Measurements from ENCODE around the gene ANOS1. TPM values are rescaled to one million over a fixed set of nuclear protein-coding genes. Genes with fewer than 3 reads are reported as not detected.

ANOS1 gene
- total RNA-seq, 1 experiment from 2014 or later: 0.22 TPM

DNA sequence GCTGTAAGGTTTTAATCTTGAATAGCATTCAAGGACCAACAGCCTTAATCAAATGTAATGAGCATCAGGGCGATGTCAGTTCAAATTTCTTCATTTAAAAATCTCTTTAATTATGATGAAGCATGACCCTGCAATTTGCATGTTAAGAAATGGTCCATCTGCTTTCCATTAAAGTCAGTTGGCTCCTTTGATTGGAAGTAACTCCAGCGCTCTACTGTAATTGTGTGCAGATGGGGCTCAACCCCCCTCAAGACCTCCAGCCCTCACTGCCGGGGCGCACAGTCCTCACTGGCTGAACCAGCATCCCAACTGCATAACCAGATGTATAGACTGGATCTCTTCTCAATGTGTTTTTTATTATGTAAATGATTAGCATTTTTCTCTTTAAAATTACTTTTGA is 140.4 kb downstream of the ANOS1 start:
- CTCF ChIA-PET: no interaction called here
- no TSS peak for BruUV-seq (replicated peaks)
- POLR2A ChIA-PET (ENCODE audit: unreplicated experiment): no interaction called here

DNA sequence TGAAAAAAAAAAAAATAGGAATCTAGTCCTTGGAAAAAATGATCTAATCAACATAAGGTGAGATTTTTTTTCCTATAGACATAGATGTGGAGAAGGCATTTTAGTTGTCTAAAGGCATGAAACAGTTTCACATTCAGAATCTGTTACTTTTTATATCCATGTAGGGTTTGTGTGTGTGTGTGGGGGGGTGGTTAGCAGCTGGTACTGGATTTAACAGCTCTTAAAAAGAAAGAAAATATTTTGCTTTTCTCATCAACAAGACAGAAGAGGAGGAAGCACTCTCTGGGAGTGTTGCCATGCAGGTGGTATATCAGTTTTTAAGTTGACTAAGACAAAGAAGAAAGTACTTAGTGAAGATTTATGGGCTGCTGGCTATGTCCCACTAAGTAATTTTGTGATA is 145.0 kb downstream of the ANOS1 start:
- no peaks in the 10 kb centered on the region for H3K27me3 ChIP-seq (ENCODE audit: insufficient read depth, low read depth)
- H3K4me2 ChIP-seq: no peak overlapping the region
- ChIA-PET POLR2A (ENCODE audit: unreplicated experiment) (no interaction called here), CTCF (no interaction called here)
- H3K27ac ChIP-seq: no peak overlapping the region
- H3K36me3 ChIP-seq (ENCODE audit: low read depth): no peaks in the 10 kb centered on the region
- H3K9me3 ChIP-seq (ENCODE audit: insufficient read depth, low read depth): no peaks in the 10 kb centered on the region
- no peak overlapping the region for H2AFZ ChIP-seq
- intact Hi-C loops (cut with micrococcal nuclease; ENCODE audit: unreplicated experiment): no loop called here
- BruUV-seq (replicated peaks): no TSS peak
- H4K20me1 ChIP-seq (ENCODE audit: insufficient read depth): no peaks in the 10 kb centered on the region
- H3K4me3 ChIP-seq: no peak overlapping the region
- no peaks in the 10 kb centered on the region for H3K79me2 ChIP-seq (ENCODE audit: low read depth)
- no peaks in the 10 kb centered on the region for H3K4me1 ChIP-seq (replicated peaks; ENCODE audit: insufficient read depth)
- H3K9me2 ChIP-seq (ENCODE audit: insufficient read depth): no peaks in the 10 kb centered on the region
- TF ChIP-seq, protein P1, sequence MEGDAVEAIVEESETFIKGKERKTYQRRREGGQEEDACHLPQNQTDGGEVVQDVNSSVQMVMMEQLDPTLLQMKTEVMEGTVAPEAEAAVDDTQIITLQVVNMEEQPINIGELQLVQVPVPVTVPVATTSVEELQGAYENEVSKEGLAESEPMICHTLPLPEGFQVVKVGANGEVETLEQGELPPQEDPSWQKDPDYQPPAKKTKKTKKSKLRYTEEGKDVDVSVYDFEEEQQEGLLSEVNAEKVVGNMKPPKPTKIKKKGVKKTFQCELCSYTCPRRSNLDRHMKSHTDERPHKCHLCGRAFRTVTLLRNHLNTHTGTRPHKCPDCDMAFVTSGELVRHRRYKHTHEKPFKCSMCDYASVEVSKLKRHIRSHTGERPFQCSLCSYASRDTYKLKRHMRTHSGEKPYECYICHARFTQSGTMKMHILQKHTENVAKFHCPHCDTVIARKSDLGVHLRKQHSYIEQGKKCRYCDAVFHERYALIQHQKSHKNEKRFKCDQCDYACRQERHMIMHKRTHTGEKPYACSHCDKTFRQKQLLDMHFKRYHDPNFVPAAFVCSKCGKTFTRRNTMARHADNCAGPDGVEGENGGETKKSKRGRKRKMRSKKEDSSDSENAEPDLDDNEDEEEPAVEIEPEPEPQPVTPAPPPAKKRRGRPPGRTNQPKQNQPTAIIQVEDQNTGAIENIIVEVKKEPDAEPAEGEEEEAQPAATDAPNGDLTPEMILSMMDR (conservative IDR thresholded peaks at IDR 0.05): no peak
- TF ChIP-seq EZH2 (IDR thresholded peaks at IDR 0.05; ENCODE audit: low read depth): no peak
- no peaks in the 10 kb centered on the region for H3F3A ChIP-seq (ENCODE audit: insufficient read depth, low read depth)
- DNase-seq: no peak

More for the DNA sequence above, 140.4 kb downstream of the ANOS1 start:
- TF ChIP-seq, protein P1 (conservative IDR thresholded peaks at IDR 0.05): no peak
- no peak for TF ChIP-seq EZH2 (IDR thresholded peaks at IDR 0.05; ENCODE audit: low read depth)
- Histone ChIP-seq H3K36me3 (ENCODE audit: low read depth) (no peaks in the 10 kb centered on the region), H4K20me1 (ENCODE audit: insufficient read depth) (no peaks in the 10 kb centered on the region), H3K4me3 (no peak overlapping the region), H3K9me2 (ENCODE audit: insufficient read depth) (no peaks in the 10 kb centered on the region), H3K4me1 (replicated peaks; ENCODE audit: insufficient read depth) (no peaks in the 10 kb centered on the region), H3K27ac (no peak overlapping the region), H2AFZ (no peak overlapping the region), H3K27me3 (ENCODE audit: insufficient read depth, low read depth) (no peaks in the 10 kb centered on the region), H3F3A (ENCODE audit: insufficient read depth, low read depth) (no peaks in the 10 kb centered on the region), H3K4me2 (no peak overlapping the region), H3K79me2 (ENCODE audit: low read depth) (no peaks in the 10 kb centered on the region), H3K9me3 (ENCODE audit: insufficient read depth, low read depth) (no peaks in the 10 kb centered on the region)
- no peak for DNase-seq
- intact Hi-C loops (cut with micrococcal nuclease; ENCODE audit: unreplicated experiment): no loop called here

DNA sequence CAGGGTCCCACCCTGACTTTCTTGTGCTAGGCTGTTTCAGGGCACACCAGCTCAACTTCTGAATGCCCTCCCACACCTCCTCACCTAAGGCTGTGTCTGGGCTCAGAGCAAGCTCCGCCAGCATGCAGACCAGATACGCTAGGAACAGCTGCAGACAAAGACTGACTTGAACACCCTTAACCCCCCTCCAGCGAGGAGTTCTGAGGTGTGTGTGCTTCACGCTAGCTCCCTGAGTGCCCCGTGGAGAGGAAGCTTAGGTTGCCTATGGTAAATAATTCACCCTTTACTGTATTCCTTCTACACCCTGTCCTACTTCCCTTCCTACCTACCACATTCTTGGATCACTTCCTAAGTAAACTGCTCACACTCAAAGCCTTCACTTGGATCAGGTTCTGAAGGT is 152.3 kb downstream of the ANOS1 start:
- no peak overlapping the region for H3K27ac ChIP-seq
- no peaks in the 10 kb centered on the region for H3K9me3 ChIP-seq (ENCODE audit: insufficient read depth, low read depth)
- no peak overlapping the region for H3K4me3 ChIP-seq
- H3K36me3 ChIP-seq (ENCODE audit: low read depth): no peaks in the 10 kb centered on the region
- no peak overlapping the region for H3K4me2 ChIP-seq
- no peaks in the 10 kb centered on the region for H3K4me1 ChIP-seq (replicated peaks; ENCODE audit: insufficient read depth)
- POLR2A ChIA-PET (ENCODE audit: unreplicated experiment): no interaction called here
- H3F3A ChIP-seq (ENCODE audit: insufficient read depth, low read depth): no peaks in the 10 kb centered on the region
- no peak overlapping the region for H2AFZ ChIP-seq
- no peaks in the 10 kb centered on the region for H4K20me1 ChIP-seq (ENCODE audit: insufficient read depth)
- no TSS peak for BruUV-seq (replicated peaks)
- CTCF ChIA-PET: no interaction called here
- TF ChIP-seq, protein P1 (conservative IDR thresholded peaks at IDR 0.05): no peak
- no peak for TF ChIP-seq EZH2 (IDR thresholded peaks at IDR 0.05; ENCODE audit: low read depth)
- H3K9me2 ChIP-seq (ENCODE audit: insufficient read depth): no peaks in the 10 kb centered on the region
- intact Hi-C loops (cut with micrococcal nuclease; ENCODE audit: unreplicated experiment): no loop called here
- DNase-seq: no peak
- no peaks in the 10 kb centered on the region for H3K79me2 ChIP-seq (ENCODE audit: low read depth)
- H3K27me3 ChIP-seq (ENCODE audit: insufficient read depth, low read depth): no peaks in the 10 kb centered on the region

Measured in PC-9 (cell line).